Measurements from ENCODE around the gene LENG1.

Gene LENG1

DNA sequence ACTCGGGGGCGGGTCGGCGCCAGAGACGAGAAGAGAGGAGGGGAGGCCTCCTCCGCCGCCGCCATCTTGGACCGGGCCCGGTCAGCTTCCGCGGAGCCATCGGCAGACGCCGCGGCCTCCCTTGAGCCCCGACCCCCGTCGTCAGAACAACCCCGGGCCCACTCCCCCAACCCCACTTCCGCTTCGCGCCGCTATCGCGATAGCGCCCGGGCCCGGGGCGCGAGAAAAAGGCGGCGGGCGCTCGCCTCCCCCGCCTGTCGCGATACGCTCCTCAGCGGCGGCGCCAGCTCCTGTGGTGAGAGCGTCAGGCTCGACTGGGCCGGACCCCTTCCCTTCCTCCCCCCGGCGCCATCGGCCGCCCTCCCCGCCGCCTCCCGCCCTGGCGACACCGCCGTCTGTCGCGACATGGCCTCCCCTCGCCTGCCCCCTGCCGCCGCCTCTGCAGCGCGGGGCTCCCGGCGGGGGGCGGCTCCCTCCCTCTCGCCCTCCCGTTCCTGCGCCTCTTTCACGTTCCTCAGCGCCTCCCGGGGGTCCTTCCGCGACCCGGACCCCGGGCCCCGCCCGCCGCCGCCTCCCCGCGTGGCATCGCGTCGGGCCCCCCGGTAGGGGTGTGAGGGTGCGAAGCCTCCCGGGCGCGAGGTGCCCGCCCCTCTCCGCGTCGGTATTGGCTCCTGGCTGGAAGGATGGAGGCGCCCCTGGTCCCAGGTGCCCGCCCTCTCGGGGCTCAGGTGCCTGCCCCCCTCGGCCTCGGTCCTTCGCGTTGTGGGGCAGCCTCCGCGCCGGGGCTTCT lies 21.6 kb downstream of the LENG1 start, which contains the start of gene CNOT3:
Gene CNOT3 (plus strand): TSS at position 64 of the 790 bp plus-strand sequence. CDS start 5,217 bp downstream, outside the sequence.
- FAIRE-seq = no peak

DNA sequence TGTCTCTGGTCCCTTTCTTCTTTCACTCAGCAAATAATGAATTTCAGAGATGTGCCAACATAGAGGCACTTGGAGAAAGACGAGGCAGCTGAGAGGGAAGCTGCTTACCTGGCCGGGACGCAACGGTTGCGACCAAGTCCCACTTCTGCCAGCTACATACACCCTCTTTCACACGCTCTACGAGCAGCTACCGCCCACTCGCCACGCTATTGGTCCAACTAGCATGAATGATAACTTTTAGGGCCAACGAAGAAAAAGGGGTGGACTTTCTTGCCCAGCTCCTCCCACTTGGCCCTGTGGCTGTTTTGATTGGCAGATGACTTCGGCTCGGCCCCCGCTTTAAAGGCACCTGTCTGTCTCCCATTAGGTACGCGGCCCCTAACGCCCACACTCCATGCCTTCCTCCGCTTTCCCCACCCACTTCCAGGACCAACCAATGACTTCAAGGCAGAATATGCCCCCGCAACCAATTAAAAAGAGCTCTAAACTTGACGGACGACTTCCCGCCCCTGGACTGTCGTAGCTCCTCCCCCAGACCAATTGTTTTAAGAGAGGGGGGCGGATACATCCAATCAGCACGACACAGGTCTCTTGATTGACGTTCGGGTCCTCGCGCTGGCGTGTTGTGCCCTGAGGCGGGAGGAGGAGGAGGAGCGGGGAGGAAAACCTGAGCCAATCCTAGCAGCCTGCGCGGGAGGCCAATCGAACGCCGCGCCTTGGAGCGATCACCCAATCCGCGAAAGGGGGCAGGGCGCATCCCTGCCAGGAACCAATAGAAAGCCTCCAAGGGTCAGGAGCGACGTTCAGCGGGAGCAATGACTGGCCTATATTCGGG lies 22.4 kb downstream of the LENG1 start:
- FAIRE-seq = peak; percentile 100

DNA sequence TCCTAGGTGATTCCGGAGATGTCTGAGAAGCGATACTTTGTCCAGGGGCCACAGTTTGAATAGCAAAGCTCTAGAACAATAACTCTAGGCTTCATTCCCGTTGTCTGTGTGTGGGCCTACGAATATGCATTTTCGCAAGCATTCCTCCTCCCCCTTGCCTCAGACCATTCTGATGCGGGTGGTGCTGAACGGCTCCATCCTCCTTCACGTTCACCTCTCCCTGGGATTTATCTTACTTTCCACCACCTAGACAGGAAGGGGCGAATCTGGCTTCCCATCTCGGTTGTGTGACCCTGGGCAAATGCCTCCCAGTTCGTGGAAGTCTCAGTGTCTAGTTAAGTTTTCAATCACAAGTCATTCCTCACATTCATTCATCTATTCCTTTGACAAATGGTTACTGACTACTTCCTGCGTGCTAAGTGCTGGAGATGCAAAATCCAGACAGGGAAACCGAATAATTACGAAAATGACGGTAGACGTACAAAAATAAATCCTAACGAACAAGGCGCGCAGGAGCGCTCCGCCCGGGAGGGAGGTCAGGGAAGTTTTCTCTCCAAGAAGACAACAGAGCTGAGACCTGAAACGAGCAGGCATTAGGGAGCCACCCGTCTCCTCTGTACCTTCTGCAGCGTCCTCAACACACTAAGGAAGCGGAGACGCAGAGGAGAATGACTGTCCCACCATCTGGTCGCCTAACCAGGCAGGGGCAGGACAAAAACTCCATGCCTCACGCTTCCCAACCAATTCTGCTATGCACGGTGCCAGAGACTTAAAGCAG lies 23.2 kb downstream of the LENG1 start:
- FAIRE-seq = no peak

DNA sequence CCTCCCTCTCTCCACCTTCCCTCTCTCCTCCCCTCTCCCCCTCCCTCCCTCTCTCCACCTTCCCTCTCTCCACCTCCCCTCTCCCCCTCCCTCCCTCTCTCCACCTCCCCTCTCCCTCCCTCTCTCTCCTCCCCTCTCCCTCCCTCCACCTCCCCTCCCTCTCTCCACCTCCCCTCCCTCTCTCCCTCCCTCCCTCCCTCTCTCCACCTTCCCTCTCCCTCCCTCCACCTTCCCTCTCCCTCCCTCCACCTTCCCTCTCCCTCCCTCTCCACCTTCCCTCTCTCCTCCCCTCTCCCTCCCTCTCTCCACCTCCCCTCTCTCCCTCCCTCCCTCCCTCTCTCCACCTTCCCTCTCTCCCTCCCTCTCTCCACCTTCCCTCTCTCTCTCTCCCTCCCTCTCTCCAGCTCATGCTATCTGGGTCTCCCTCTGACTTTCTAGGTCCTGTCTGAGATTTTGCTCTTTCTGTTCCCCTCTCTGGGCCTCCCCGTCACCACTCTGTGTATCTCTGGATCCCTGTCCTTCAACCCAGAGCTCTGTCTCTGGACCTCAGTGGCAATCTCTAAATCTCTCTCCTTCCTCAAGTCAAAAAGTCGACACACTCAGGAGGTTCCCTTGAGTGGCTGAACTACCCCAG lies 25.4 kb downstream of the LENG1 start:
- no peak for FAIRE-seq

DNA sequence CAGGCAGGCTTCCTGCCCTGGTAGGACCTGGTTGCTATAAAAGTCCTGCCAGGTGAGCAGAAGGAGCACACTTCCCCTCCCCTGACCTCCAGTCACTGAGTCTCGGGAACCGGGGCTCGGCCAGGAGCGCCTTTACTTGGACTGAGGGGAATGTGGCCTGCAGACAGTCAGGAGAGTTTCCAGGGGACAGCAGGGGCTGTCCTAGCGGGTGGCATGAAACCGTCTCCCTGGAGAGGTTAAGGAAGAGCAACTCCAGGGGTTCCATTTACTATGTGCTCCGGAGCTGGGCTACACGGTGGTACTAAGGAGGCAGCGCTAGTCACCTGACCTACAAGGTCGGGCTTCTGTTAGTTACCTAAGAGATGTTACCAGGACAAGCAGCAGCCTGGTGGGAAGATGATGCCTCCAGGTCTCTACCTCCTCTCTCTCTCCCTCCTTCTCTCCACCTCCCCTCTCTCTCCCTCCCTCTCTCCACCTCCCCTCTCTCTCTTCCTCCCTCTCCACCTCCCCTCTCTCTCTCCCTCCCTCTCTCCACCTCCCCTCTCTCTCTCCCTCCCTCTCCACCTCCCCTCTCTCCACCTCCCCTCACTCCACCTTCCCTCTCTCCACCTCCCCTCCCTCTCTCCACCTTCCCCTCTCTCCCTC lies 26.1 kb downstream of the LENG1 start:
- FAIRE-seq = no peak

DNA sequence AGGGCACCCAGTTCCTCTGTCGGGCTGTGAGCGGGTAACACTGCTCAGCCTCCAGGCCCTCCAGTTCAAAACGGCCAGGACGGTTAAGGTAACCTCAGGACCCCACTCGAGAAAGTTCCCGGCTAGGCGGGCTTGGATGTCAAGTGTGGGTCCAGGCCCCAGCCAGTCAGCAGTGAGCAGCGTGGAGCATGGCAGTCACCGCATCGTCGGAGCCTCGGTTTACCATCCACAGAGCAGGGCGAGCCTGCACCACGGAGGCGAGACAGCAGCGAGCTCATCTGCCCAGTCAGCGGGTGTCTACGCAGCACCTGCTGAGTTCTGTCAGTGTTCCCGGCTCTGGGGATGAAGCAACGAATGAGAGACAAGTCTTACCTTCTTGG lies 29.9 kb downstream of the LENG1 start:
- no peak for FAIRE-seq

DNA sequence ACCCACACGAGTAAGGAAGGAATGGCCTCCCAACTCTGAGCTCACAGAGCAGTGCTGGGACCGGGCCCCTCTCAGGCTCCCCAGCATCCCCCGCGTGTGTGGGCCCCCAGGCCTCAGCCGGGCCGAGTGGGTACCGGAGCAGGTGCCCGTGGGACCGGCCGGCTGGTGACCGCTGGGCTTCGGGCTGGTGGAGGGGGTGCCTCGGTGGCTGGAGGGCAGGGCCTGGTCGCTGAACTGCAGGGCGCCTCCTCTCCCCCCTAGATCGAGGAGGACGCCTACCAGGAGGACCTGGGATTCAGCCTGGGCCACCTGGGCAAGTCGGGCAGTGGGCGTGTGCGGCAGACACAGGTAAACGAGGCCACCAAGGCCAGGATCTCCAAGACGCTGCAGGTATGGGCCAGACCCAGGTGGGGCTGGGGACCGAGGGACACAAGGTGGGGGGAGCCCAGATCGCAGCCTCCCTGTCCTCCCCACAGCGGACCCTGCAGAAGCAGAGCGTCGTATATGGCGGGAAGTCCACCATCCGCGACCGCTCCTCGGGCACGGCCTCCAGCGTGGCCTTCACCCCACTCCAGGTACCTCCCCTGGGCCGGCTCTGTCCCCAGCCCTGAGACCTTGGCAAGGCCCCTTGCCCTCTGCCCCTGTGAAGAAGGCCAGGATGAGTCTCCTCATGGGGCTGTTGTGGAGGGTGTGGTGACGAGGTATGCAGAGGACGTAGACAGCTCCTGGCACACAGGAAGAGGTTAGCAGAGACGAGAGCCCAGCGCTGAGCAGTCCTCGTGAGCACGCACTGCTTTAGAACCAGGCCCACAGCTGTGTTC lies 30.5 kb downstream of the LENG1 start:
- no peak for FAIRE-seq

DNA sequence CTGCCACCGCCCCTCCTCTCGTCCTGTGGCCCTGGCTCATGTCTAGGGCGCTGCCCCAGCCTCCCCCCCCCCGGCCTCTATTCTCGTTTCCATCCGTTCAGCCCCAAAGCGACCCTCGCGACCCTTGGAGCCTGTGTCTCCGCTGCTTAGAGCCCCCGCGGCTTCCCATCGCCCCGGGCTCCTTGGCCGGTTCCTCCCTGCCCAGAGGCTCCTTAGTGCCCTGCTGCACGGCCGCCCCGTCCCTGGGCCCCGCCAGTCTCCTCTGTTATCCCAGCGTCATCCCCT lies 31.1 kb downstream of the LENG1 start:
- no peak for FAIRE-seq

DNA sequence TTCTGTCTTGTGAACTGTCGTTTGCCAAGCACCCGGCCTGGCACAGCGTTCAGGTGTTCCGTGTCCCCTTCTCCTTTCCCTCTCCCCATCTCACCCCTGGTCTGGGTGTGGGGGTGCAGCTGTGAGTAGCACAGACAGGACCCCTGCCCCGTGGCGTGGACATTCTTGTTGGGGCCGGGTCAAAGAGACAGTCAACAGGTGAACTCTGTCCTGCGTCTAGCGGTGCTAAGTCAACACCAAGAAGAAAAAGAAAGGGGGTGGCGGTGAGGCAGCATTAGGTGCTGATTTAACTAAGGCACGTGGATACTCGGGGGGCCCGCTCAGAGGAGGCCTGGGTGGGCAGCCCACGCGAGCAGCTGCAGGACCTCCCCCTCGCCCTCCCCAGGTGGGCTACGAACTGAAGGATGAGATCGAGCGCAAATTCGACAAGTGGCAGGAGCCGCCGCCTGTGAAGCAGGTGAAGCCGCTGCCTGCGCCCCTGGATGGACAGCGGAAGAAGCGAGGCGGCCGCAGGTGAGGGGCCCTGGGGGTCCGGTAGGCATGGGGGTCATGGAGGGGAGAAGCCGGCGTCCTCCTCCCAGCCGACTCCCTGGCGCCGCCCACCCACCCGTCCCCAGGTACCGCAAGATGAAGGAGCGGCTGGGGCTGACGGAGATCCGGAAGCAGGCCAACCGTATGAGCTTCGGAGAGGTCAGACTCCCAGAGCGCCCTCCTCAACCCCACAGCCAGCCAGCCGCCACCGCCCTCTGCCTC lies 31.7 kb downstream of the LENG1 start:
- no peak for FAIRE-seq

DNA sequence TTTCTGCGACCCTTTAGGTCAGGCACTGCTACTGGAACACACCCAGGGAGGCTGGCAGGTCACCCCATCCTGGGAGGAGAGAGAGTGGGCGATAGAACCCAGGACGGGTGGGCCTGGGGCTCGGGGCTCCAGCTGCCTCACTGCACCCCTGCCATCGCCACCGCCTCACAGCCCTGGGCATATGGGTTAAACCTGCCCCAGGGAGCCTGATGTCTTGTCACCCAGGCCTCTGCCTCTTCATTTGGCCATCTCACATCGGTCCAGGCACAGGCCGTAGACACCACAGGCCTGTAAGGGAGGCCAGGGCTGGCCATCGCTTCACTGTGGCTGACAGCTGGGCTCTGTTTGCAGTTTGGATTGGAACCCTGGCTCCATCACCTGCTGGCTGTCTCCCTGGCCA lies 33.8 kb downstream of the LENG1 start:
- FAIRE-seq = no peak

DNA sequence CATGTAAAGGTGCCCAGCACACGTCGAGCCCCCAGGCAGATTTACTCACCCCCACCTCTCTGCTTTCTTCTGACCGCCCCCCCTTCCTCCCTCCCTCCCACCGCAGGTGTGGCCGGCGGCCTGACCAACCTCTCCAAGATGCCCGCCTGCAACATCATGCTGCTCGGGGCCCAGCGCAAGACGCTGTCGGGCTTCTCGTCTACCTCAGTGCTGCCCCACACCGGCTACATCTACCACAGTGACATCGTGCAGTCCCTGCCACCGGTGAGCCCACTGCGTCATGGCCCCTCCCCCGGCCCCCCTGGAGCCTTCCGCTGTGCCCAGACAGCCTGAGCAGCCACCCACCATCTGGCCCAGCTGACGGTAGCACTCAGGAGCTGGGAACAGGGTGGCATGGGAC lies 35.1 kb downstream of the LENG1 start:
- no peak for FAIRE-seq

DNA sequence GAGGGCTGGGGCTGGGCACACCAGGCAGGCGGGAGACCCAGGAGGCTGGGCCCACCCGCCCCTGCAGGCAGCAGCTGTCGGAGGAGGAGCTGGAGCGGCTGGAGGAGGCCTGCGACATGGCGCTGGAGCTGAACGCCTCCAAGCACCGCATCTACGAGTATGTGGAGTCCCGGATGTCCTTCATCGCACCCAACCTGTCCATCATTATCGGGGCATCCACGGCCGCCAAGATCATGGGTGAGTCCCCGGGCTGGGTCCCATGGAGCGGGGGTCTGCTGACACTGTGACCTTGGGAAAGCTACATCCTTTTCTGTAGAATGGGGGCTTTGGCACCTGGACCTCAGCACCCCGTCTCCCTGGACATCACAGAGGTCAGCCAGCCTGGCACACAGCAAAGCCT lies 35.8 kb downstream of the LENG1 start:
- FAIRE-seq = no peak

DNA sequence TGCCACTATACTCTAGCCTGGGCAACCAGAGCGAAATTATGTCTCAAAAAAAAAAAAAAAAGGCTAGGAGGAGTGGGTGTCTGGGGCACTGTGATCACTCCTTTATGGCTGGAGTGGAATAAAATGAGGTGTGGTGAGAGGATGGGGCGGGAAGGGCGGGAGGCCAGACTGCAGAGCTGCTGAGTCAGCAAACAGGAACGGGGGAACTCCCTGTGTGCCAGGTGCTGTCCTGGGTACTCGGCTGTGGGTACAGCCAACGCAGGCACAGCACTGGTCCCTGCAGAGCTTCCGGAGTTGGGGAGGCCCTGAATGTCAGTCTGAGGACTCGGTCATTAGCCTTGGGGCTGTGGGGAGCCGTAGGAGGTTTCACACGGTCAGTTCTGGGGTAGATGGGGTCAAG lies 38.3 kb downstream of the LENG1 start:
- FAIRE-seq = no peak

DNA sequence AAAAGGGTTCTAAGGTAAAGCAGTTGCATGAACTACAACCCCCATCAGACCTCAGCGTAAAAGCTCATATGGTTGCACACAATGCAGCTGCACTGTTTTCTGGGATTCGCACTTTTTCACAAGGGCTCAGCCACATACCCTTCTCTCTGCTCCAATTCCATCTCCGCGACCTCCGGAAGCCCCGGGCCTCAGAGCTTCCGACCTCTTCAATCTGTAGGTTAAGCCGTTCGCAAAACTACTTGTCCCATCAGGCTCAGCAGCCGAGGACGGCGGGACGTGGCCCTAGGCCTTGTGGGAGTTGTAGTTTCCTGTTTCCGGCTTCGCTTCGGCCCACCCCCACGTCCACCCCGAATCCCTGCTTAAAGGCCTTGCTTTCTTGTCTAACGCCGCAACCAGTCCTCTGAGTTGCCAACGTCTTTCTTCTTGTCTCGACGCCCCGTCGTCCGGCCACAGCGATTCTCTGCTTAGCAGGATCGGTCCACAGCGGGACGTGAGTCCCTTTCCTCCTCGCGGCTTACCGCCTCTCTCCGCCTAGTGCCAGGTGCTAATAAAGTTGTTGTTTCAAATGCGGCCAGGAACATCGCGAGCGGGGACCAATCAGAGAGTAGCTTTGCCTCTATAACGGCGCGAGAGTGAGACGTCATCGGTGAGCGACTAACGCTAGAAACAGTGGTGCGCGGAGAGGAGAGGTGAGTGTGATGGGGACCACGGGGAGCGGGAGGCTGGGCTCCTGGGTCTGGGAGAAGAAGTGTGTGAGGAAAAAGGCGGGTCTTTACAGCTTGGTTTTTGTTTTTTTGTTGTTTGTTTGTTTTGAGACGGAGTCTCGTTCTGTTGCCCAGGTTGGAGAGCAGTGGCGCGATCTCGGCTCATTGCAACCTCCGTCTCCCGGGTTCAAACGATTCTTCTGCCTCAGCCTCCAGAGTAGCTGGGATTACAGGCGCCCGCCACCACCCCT lies 44.1 kb downstream of the LENG1 start, which contains the start of the genes PRPF31 and TFPT:
Gene PRPF31 (plus strand): TSS at position 646 of the 955 bp plus-strand sequence. CDS start 2,525 bp downstream, outside the sequence.
Gene TFPT (minus strand): TSS at position 549 of the 955 bp plus-strand sequence. CDS start 388 bp downstream, at position 161.
- FAIRE-seq = peak; percentile 84

DNA sequence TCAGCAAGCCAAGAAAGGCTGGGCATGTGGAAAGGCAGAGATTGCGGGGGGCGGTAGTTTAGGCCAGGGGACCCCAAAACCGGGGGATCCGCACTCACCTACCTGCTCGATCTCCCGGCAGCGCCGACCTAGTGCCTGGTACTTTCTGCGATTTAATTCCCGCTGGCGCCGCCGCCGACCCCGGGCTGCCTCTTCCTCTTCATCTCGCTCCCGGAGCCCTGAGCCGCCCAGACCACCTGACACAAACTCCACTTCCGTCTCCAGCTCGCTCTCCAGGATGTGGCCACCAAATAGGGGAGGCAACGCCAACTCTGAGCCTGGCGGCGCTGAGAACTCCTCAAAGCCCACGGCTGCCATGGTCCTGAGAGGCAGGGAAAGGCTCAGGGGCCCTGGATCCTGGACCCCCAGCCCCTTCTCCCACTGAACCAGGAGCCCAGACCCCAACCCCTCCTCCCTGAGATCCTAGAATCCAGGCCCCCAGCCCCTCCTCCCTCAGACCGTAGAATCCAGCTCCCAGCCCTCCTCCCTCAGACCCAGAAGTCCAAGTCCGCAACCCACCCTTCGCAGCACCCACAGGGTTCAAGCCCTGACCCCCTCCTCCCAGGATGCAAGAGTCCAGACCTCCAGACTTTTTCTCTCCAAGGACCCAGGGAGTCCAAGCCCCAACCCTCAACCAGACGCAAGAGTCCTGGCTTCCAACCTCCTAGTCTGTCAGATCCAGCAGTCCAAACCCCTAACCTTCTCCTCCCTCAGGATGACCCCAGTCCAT lies 45.0 kb downstream of the LENG1 start:
- no peak for FAIRE-seq

DNA sequence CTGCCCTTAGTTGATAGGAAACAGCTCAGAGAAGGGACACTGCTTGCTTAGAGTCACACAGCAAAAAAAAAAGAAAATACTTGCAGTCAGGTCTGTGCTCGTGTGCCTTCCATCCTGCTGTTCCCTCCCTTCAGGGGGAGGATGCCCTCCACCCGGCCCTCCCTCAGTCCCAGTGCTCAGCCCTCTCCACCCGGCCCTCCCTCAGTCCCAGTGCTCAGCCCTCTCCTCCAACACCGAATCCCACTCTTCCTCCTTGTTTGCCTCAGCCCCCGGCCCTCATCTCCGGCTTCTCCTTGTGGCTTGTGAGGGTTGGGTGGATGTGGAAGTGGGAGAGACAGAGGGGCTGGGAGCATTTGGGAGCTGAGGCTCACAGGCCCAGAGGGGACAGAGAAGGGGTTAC lies 49.9 kb downstream of the LENG1 start:
- no peak for FAIRE-seq

DNA sequence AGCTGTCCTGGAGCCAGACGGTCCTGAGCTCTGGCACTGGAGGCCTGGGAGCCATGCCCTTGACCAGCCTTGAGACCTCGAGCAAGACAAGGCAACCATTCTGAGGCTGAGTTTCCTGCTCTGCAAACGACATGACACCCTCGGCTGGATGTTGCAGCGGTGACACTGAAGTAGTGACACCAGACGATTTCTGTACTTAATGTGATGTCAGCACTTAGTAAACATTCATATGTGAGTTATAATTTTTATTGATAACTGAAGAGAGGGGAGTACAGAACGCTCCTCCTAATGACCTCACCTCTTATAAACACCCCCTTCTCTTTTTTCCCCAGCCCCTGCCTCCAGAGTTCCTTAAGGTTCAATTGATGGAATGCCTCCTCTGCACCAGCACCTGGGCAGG lies 51.0 kb downstream of the LENG1 start:
- no peak for FAIRE-seq

DNA sequence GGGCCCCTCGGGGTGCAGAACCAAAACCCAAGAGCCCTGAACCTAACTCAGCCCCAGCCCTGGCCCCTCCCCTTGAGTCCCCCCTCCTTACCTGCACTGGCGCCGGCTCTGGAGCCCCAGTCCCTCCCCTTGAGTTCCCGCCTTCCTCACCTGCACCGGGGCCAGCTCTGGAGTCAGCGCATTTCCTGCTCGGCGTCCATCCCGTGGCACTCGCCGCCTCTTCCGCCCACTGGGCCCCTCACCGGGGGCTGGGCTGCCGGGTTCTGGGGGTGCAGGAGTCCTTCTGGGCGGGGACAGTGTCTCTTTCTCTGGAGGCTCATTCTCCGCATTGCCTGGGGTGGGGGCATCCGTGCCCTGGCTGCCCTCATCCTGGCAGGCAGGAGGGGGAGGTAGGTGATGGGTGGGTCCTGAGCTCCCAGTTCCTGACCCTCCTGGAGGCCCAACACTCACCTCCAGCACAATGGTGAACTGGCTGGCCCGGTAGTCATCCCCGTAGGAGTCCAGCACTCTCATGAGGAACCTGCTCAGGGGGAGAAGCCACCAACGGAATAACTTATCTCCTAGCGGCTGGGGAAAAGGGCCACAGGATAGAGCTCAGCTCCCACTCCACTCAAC lies 51.5 kb downstream of the LENG1 start:
- no peak for FAIRE-seq

Measured in A204.1 (cell line).